HG03442 (cell line): ENCODE data around the gene ARHGEF33.

Experiments used
- ATAC-seq: cut with Tn5 transposase; IDR thresholded peaks from one replicate; pipeline ENCODE4 v1.9.1; 2021; ENCODE audit warnings: mild to moderate bottlenecking, moderate library complexity; ENCODE audit not compliant: unreplicated experiment

The ARHGEF33 gene

GRCh38 chr2:38951766-38952165, 62.1 kb downstream of the ARHGEF33 start:
- no peak for ATAC-seq

- ATAC-seq = no peak
These were observed 68.3 kb downstream of the ARHGEF33 start for GRCh38 chr2:38957972-38958371.

GRCh38 chr2:38959466-38959865, 69.8 kb downstream of the ARHGEF33 start:
- no peak for ATAC-seq

DNA sequence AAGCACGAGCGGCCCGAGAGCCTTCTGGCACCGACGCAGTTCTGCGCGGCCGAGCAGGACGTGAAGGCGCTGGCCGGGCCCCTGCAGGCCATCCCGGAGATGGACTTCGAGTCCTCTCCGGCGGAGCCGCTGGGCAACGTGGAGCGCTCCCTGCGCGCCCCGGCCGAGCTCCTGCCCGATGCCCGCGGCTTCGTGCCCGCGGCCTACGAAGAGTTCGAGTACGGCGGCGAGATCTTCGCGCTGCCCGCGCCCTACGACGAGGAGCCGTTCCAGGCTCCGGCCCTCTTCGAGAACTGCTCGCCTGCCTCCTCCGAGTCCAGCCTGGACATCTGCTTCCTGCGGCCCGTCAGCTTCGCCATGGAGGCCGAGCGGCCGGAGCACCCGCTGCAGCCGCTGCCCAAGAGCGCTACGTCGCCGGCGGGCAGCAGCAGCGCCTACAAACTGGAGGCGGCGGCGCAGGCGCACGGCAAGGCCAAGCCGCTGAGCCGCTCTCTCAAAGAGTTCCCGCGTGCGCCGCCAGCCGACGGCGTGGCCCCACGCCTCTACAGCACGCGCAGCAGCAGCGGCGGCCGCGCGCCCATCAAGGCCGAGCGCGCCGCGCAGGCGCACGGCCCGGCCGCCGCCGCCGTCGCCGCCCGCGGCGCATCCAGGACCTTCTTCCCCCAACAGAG, 70.4 kb downstream of the ARHGEF33 start:
- no peak for ATAC-seq

DNA sequence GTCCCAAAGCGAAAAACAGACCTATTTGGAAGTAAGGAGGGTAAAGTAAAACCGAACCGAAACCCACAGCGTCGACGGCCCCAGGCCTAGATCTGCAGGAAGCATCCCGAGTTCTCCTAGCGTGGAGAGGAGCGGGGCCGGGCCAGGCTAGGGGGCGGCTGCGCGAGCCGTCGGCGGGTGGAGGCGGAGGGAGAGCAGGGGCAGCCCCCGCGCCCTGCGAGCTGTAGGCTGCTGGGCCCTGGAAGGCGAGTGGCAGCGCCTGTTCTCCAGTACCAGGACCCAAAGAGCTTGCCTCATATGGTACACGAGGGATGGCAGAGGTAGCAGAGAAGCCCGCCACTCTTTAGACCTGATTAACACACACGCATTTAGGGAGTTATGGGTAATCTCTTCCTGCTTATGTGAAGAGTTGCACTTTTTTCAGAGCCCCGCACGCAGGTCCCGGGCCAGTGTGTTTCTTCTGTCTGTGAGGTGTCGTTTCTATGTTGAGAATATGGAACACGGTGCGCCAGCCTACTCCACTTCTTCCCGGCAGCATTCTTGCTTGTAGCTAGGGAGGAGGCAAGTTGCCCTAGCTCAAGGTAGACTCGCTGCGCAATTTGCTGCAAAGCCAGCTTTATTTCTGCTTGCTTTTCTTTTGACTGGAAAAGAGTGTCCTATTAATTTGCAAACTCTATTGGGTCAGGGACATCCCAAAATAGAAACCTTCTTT, 71.1 kb downstream of the ARHGEF33 start:
- no peak for ATAC-seq

DNA sequence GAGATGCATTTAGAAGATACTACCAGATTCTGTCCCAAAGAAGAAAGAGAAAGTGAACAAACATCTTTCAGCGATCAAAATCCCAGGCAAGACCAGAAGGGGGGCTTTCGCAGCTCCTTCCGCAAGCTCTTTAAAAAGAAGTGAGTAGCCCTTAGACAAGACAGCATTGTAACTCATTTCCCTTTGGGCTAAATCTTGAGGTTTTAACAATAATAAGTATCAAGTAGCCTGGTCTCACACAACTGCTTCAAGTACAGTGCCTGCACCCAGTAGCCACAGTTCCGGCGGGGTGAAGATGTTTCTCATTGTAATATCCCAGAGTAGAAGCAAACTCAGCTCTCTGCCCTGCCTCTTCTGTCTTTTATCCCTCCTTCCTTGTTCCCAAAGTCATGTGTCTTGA, 76.3 kb downstream of the ARHGEF33 start:
- no peak for ATAC-seq

DNA sequence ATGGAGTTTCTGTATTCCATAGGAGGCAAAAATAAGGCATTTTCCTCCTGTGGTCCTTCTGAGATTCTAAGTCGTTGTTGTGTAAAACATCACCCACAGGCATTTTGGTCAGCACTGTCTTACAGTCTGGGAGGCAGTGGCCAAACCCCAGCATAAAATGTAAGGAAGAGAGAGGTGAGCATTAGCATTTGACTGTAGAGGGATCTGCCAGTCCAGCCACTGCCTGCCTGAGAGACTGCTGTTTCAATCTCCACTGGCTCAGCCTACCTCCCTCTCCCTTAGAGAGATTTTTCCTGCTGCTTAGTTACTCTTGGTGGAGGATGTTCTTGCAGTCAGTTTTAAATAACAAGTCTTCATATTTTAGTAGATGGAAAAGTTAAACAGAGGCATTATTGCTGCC, 77.0 kb downstream of the ARHGEF33 start:
- no peak for ATAC-seq

- no peak for ATAC-seq
These were observed 78.3 kb downstream of the ARHGEF33 start for GRCh38 chr2:38968021-38968420.

- no peak for ATAC-seq
These were observed 81.7 kb downstream of the ARHGEF33 start for GRCh38 chr2:38971377-38971776.

- ATAC-seq = no peak
These were observed 83.6 kb downstream of the ARHGEF33 start for GRCh38 chr2:38973266-38973665.

DNA sequence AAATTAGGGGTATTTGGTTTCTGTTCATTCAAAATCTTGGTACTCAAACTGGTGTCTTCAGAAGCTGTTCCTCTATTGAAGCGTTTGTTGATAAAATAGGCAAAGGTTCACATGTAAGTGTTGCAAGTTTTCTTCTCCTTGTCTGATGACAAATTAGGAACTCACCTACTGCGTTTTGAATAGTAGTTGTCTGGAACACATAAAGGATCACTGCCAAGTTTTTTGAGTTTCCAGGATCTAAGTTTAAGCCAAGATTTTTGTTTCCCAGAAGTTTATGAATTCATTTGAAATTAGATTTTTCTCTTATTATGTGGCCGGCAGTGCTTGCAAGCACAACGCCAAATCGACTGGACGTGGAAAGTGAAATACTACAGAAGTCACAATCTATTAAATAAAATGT, 85.4 kb downstream of the ARHGEF33 start:
- ATAC-seq = no peak

DNA sequence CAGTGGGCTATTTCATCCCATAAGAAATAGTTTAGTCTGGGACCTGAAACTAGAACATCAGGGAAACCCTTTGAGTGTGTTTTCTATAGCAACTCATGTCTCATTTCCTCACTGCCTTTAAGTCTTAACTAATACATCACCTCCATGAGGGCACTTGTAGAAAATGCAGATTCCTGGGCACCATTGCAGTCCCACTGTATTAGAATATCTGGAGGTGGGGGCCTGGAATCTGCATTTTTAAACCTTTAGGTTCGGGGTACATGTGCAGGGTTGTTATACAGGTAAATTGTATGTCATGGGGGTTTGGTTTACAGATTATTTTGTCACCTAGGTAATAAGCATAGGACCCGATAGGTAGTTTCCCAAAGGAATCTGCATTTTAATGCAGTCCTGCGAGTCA, 87.4 kb downstream of the ARHGEF33 start:
- no peak for ATAC-seq

DNA sequence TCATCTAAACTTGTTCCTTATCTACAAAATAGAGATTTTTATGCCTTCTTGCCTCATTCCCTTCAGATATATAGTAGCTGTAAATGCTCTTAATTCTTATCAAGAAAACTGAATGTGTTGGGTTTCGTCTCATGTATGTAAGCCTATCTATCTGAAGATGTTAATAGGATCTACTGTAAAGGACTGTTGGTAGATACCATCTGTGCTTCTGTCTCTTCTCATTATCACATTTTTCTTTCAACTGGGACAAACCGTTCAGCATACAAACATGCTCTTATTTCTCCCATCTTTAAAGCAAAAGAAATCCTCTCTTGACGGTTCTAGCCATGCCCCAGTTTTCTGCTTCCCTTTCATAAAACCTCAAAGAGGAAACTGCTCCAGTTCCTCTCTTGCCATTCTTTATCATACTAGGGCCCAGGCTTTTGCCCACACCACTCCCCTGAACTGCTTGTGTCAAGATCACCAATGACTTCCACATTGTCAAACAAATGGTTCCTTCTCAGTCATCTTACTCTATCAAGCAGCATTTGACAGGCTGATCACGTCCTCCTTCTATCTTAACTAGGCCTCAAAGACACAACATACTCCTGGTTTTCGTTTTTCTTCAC, 88.7 kb downstream of the ARHGEF33 start:
- no peak for ATAC-seq

- ATAC-seq = no peak
These were observed 89.2 kb downstream of the ARHGEF33 start for GRCh38 chr2:38978908-38979307.

DNA sequence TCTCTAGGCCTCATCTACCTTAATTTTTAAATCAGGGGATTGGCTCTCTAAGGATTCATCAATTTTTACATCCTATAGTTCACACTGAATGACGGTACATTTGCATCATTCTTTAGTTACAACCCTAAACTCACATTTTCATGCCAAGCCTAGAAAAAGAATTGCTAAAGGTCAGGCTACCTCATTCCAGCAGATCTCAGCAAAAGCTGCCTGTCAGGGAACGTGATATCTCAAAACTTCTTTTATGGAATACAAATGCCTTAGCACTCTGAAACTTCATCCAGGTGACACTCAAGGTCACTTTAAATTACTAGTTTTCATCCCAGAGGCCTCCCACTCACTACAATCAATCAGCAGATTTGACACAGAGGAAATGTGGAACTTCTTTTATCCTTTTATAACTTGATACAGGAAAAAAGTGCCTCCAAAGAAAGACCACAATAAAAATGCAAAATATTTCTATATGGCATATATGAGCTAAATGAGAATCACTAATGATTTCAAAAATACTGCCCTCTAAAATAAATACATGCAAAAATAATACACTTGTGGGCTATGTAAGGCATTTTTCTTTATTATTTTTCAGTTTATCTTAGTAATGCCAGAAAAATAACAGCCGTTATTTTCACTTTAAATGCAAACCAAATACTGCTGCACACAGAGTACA, 91.5 kb downstream of the ARHGEF33 start:
- ATAC-seq = no peak

GRCh38 chr2:38981670-38982357, 92.1 kb downstream of the ARHGEF33 start:
- ATAC-seq = no peak

DNA sequence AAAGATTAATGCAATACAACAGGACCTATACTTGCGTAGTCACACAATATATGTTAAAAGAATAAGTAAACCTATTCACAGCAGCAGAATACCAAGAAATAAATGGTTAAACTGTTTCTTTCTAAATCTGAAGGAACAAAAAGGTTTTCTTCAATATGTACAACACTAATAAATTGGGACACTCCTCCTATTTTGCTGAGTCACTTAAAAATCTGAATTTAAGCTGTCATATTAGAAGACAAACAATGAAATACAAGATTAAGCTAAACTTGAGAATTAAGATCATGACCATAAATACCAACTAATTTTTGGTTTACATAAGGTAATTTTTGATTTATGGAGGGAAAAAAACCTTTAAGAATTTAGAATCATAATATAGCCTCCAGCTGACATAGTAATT, 92.8 kb downstream of the ARHGEF33 start:
- no peak for ATAC-seq

DNA sequence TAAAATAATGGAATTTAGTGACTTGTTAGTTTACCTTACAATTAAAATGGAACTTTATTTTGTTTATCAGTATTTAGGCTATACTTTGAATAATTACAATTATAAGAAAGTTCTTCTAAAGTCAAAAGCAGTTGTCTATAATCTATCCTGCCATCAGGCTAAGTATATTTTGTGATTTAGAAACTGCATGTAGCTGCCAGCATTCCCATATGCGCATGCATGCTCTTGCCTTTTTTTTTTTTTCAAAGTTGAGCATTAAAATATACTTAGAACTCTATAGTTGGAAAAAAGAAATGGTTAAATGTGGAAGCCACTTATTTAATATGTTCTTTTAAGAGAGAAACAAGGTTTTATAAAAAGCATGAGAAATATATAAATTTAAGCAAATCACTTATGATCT, 99.0 kb downstream of the ARHGEF33 start:
- no peak for ATAC-seq

GRCh38 chr2:38991899-38992298, 102.2 kb downstream of the ARHGEF33 start:
- no peak for ATAC-seq

- no peak for ATAC-seq
These were observed 108.1 kb downstream of the ARHGEF33 start for GRCh38 chr2:38997781-38998180.

DNA sequence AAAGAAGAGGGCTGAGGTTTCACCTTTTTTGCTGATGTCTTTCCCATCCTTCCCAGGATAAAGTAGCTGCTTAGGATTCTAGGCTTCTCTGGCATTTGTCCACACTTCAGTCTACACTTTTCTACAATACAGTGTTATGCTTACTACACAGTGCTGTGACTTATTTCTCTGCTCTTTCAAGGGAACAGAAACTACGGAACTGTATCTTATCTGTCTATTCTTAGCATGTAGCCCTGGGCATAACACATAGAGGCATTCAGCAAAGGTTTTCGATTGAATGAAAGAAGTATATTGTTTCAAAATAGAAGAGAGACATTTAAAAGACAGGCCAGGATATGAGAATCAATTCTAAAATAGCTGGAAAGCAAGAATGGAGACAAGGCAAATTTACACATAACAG, 110.9 kb downstream of the ARHGEF33 start:
- ATAC-seq = no peak
